Endodermal cell (in vitro differentiated cells): ENCODE data around the gene FTO. TPM values are rescaled to one million over a fixed set of nuclear protein-coding genes. Genes with fewer than 3 reads are reported as not detected.

Experiments
- DNase-seq: peaks from one replicate; pipeline ENCODE4 v3.0.0-alpha.2; 2017
- H3K27ac ChIP-seq: 2 replicates; pipeline ENCODE4 v1.5.1; 2013; ENCODE audit warnings: mild to moderate bottlenecking, low read depth, low read length, moderate library complexity
- H3K27me3 ChIP-seq: 2 replicates; pipeline ENCODE4 v1.6.1; 2013; ENCODE audit warnings: mild to moderate bottlenecking, low read length, moderate library complexity; ENCODE audit not compliant: insufficient read depth, control insufficient read depth, poor library complexity, severe bottlenecking
- H3K36me3 ChIP-seq: 2 replicates; pipeline ENCODE4 v1.7.0; 2013; ENCODE audit warnings: mild to moderate bottlenecking, low read length, moderate library complexity; ENCODE audit not compliant: control insufficient read depth, insufficient read depth
- H3K4me1 ChIP-seq: one replicate; pipeline ENCODE4 v1.7.0; 2013; ENCODE audit warnings: low read length; ENCODE audit not compliant: control insufficient read depth, insufficient read depth
- H3K4me3 ChIP-seq: 2 replicates; pipeline ENCODE4 v1.5.1; 2013; ENCODE audit warnings: mild to moderate bottlenecking, low read length, moderate library complexity
- H3K9ac ChIP-seq: 2 replicates; pipeline ENCODE4 v1.6.1; 2013; ENCODE audit warnings: mild to moderate bottlenecking, low read length, moderate library complexity; ENCODE audit not compliant: poor library complexity, severe bottlenecking; ENCODE audit errors: extremely low read depth
- H3K9me3 ChIP-seq: 2 replicates; pipeline ENCODE4 v1.6.1; 2013; ENCODE audit warnings: mild to moderate bottlenecking, low read length, moderate library complexity; ENCODE audit not compliant: control insufficient read depth
- H3K27ac Mint-ChIP-seq: 2 replicates; pipeline ENCODE4 v1.8.0; 2020; ENCODE audit warnings: mixed read lengths
- H3K27me3 Mint-ChIP-seq: 2 replicates; pipeline ENCODE4 v1.8.0; 2021; ENCODE audit warnings: mild to moderate bottlenecking, mixed read lengths; ENCODE audit not compliant: insufficient read depth
- H3K36me3 Mint-ChIP-seq: 2 replicates; pipeline ENCODE4 v1.8.0; 2020; ENCODE audit warnings: low read depth, mixed read lengths
- H3K4me1 Mint-ChIP-seq: 2 replicates; pipeline ENCODE4 v1.8.0; 2020; ENCODE audit warnings: mixed read lengths
- H3K4me3 Mint-ChIP-seq: 2 replicates; pipeline ENCODE4 v1.8.0; 2020; ENCODE audit warnings: mild to moderate bottlenecking, moderate library complexity, mixed read lengths
- H3K9me3 Mint-ChIP-seq: 2 replicates; pipeline ENCODE4 v1.8.0; 2020; ENCODE audit warnings: mild to moderate bottlenecking, mixed read lengths
- CTCF ChIP-seq: fragments of 200-600 bp; sonication (generic); conservative IDR thresholded peaks from 2 replicates; pipeline ENCODE4 v1.5.0; 2021; ENCODE audit warnings: antibody characterized with exemption, mild to moderate bottlenecking
- WGBS, 2 experiments: methylation state at CpG; one replicate each; pipeline versions ENCODE4 v1.1.5 to v1.1.7; 2013; ENCODE audit warnings: missing lambda C conversion rate in 2 of 2, mixed read lengths in 1 of 2; ENCODE audit not compliant: insufficient coverage in 1 of 2, insufficient read length in 1 of 2; 5-methylcytosine and 5-hydroxymethylcytosine counted together
- total RNA-seq, 2 donors: library from RNA; stranded (reverse); fragmentation: NEBNext Ultra II Directional in 1 of 2; extraction: Animal tissue kit (Norgen Biotek cat#: 25700) in 1 of 2; gene quantifications; 2 replicates in 1 of 2; 3 replicates in 1 of 2; pipeline ENCODE4 v1.2.1, GENCODE V29; 2021

Gene FTO
- total RNA-seq, 2 donors from 2014 or later: 80.3 to 102 TPM

GRCh38 chr16:53757971-53758609 is 54.1 kb downstream of the FTO start:
- Mint-ChIP-seq H3K27ac (no peak overlapping the region), H3K27me3 (no peaks in the 10 kb centered on the region), H3K4me3 (no peak overlapping the region), H3K9me3 (peaks cover 2% of the 10 kb centered on the region), H3K4me1 (peaks cover 30% of the 10 kb centered on the region), H3K36me3 (peaks cover 4% of the 10 kb centered on the region)
- no peaks in the 10 kb centered on the region for H3K9me3 ChIP-seq
- no peak for TF ChIP-seq CTCF
- DNase-seq: no peak
- H3K27ac ChIP-seq: no peak overlapping the region
- no peaks in the 10 kb centered on the region for H3K4me1 ChIP-seq
- 82 to 83% methylated on average over 3 to 4 of the region's 4 CpGs for WGBS, 2 experiments
- H3K36me3 ChIP-seq: no peaks in the 10 kb centered on the region
- no peak overlapping the region for H3K4me3 ChIP-seq
- no peaks in the 10 kb centered on the region for H3K27me3 ChIP-seq
- H3K9ac ChIP-seq: no peak overlapping the region

GRCh38 chr16:53761962-53762703 is 58.2 kb downstream of the FTO start:
- peak overlapping the region; percentile 53 for H3K27ac Mint-ChIP-seq
- TF ChIP-seq CTCF: no peak

GRCh38 chr16:53766304-53767016 is 62.5 kb downstream of the FTO start:
- H3K9ac ChIP-seq: no peak overlapping the region
- H3K27ac ChIP-seq: no peak overlapping the region
- no peaks in the 10 kb centered on the region for H3K36me3 ChIP-seq
- H3K4me1 ChIP-seq: no peaks in the 10 kb centered on the region
- no peaks in the 10 kb centered on the region for H3K27me3 ChIP-seq
- no peak overlapping the region for H3K27ac Mint-ChIP-seq
- peaks cover 26% of the 10 kb centered on the region for H3K4me1 Mint-ChIP-seq
- H3K9me3 ChIP-seq: no peaks in the 10 kb centered on the region
- no peak overlapping the region for H3K4me3 Mint-ChIP-seq
- TF ChIP-seq CTCF: no peak
- no peak for DNase-seq
- H3K36me3 Mint-ChIP-seq: no peaks in the 10 kb centered on the region
- no peaks in the 10 kb centered on the region for H3K9me3 Mint-ChIP-seq
- no peaks in the 10 kb centered on the region for H3K27me3 Mint-ChIP-seq
- H3K4me3 ChIP-seq: no peak overlapping the region
- 84 to 91% methylated on average over 8 to 10 of the region's 10 CpGs for WGBS, 2 experiments

More at GRCh38 chr16:53761962-53762703, 58.2 kb downstream of the FTO start:
- Mint-ChIP-seq H3K4me3 (no peak overlapping the region), H3K36me3 (peaks cover 4% of the 10 kb centered on the region), H3K27me3 (no peaks in the 10 kb centered on the region), H3K9me3 (peaks cover 2% of the 10 kb centered on the region), H3K4me1 (peaks cover 28% of the 10 kb centered on the region)
- H3K9me3 ChIP-seq: no peaks in the 10 kb centered on the region
- no peaks in the 10 kb centered on the region for H3K36me3 ChIP-seq
- H3K27me3 ChIP-seq: no peaks in the 10 kb centered on the region
- H3K4me1 ChIP-seq: no peaks in the 10 kb centered on the region
- DNase-seq: no peak
- H3K9ac ChIP-seq: no peak overlapping the region
- no peak overlapping the region for H3K27ac ChIP-seq
- peak overlapping the region; percentile 20 for H3K4me3 ChIP-seq
- 78 to 93% methylated on average over 2 to 3 of the region's 4 CpGs for WGBS, 2 experiments
